Measurements from ENCODE around the gene NAV3.

DNA sequence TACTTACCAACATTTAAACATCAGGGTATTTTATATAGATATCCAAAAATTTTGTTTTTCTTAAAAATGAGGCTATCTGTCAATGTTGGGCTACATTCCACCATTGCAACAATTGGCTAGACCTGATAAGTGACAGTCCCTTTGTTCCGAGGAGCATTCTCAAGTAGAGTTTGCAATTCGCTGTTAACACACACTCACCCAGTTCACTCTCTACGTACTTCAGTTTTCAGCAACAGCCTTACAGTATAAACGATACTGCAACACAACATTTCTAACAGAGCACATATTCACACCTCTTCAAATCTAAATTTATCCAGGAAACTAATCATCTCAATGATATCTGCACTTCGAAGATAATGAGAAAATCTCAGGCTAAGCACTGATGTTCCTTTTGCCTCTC is 393.5 kb downstream of the NAV3 start:
- TF ChIP-seq EP300 (IDR thresholded peaks at IDR 0.05) (no peak), POLR2A (IDR thresholded peaks at IDR 0.05) (no peak)
- TF ChIP-seq, protein P1, sequence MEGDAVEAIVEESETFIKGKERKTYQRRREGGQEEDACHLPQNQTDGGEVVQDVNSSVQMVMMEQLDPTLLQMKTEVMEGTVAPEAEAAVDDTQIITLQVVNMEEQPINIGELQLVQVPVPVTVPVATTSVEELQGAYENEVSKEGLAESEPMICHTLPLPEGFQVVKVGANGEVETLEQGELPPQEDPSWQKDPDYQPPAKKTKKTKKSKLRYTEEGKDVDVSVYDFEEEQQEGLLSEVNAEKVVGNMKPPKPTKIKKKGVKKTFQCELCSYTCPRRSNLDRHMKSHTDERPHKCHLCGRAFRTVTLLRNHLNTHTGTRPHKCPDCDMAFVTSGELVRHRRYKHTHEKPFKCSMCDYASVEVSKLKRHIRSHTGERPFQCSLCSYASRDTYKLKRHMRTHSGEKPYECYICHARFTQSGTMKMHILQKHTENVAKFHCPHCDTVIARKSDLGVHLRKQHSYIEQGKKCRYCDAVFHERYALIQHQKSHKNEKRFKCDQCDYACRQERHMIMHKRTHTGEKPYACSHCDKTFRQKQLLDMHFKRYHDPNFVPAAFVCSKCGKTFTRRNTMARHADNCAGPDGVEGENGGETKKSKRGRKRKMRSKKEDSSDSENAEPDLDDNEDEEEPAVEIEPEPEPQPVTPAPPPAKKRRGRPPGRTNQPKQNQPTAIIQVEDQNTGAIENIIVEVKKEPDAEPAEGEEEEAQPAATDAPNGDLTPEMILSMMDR (IDR thresholded peaks at IDR 0.05): no peak
